Brain microvascular endothelial cell (primary cell): Measurements from ENCODE around the gene SPSB4.

Source experiments
- DNase-seq: peaks from one replicate; pipeline ENCODE4 v3.0.0-alpha.2; 2020
- H3K27ac ChIP-seq: fragments of 250-450 bp; sonication (Bioruptor Pico); 2 replicates; pipeline ENCODE4 v1.5.1; 2020; ENCODE audit warnings: mild to moderate bottlenecking, moderate library complexity
- H3K27me3 ChIP-seq: fragments of 250-450 bp; sonication (Bioruptor Pico); replicated peaks from 2 replicates; pipeline ENCODE4 v1.5.1; 2020; ENCODE audit warnings: mild to moderate bottlenecking
- H3K36me3 ChIP-seq: fragments of 250-450 bp; sonication (Bioruptor Pico); replicated peaks from 2 replicates; pipeline ENCODE4 v1.5.1; 2020; ENCODE audit warnings: mild to moderate bottlenecking
- H3K4me3 ChIP-seq: 2 replicates; pipeline ENCODE4 v1.5.1; 2011; ENCODE audit warnings: low read depth, mild to moderate bottlenecking, control low read depth, low read length, moderate library complexity
- in situ Hi-C: cut with HindIII; loops from 2 replicates; pipeline ENCODE4 v1.10.0; 2017; ENCODE audit warnings: low sequenced_read_pairs, low pct_ligation_motif_present
- TF ChIP-seq, protein P1 (sequence below): IDR thresholded peaks from 2 replicates; pipeline ENCODE4 v1.5.1; 2011; ENCODE audit warnings: low read depth, mild to moderate bottlenecking, moderate library complexity, low read length, control low read depth, inconsistent platforms; ENCODE audit errors: missing control alignments

The SPSB4 gene

GRCh38 chr3:141150081-141150830 lies 99.1 kb downstream of the SPSB4 start:
- TF ChIP-seq, protein P1, sequence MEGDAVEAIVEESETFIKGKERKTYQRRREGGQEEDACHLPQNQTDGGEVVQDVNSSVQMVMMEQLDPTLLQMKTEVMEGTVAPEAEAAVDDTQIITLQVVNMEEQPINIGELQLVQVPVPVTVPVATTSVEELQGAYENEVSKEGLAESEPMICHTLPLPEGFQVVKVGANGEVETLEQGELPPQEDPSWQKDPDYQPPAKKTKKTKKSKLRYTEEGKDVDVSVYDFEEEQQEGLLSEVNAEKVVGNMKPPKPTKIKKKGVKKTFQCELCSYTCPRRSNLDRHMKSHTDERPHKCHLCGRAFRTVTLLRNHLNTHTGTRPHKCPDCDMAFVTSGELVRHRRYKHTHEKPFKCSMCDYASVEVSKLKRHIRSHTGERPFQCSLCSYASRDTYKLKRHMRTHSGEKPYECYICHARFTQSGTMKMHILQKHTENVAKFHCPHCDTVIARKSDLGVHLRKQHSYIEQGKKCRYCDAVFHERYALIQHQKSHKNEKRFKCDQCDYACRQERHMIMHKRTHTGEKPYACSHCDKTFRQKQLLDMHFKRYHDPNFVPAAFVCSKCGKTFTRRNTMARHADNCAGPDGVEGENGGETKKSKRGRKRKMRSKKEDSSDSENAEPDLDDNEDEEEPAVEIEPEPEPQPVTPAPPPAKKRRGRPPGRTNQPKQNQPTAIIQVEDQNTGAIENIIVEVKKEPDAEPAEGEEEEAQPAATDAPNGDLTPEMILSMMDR, result no peak
- H3K27me3 ChIP-seq, result no peaks in the 10 kb centered on the region
- H3K4me3 ChIP-seq, result no peak overlapping the region
- no peak for DNase-seq
- no peak overlapping the region for H3K27ac ChIP-seq
- in situ Hi-C loops, result no loop called here
- H3K36me3 ChIP-seq, result no peaks in the 10 kb centered on the region

GRCh38 chr3:141150931-141151330 lies 99.8 kb downstream of the SPSB4 start:
- no peaks in the 10 kb centered on the region for H3K27me3 ChIP-seq
- no peaks in the 10 kb centered on the region for H3K36me3 ChIP-seq
- DNase-seq, result no peak
- H3K27ac ChIP-seq, result no peak overlapping the region
- in situ Hi-C loops, result no loop called here
- H3K4me3 ChIP-seq, result no peak overlapping the region
- TF ChIP-seq, protein P1, result no peak

DNA sequence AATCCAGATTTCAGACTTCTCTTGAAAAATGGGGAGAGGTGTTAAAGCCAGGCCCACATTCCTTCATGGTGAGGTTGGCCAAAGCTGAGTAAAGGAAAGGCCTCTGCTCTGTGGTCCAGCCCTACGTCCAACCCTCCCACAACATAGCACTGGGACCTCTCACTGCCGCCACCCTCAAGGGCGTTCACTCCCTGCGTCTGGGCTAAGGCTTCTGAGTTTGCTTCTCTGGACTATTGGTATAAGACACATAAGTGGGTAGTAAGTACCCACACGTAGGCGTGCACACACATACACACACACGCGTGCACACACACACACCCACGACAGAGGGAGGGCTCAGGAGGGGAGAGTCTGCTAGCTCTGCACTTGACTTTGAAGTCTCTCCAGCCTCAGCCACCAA lies 100.3 kb downstream of the SPSB4 start:
- Histone ChIP-seq H3K27ac (no peak overlapping the region), H3K27me3 (no peaks in the 10 kb centered on the region), H3K36me3 (no peaks in the 10 kb centered on the region), H3K4me3 (no peak overlapping the region)
- no peak for DNase-seq
- in situ Hi-C loops, result no loop called here
- TF ChIP-seq, protein P1, result no peak

DNA sequence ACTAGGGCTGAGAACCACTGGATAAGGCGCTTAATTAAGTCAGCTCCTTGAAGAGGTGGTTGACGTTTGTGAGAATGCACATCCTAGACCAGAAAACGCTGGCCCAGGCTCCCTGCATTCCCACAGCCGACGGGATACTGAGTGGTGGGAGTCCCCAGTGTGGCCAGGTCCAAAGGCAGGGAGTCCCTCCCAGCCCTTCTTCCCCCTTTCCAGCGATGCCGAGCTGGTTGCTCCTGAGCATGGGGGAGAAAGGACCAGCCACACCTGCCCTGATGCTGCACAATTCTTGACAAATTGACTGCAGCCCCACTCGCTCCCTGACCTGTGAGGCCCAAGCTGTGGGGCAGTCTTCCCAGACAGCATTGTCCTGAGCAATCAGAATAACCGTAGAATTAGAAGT lies 101.0 kb downstream of the SPSB4 start:
- Histone ChIP-seq H3K36me3 (no peaks in the 10 kb centered on the region), H3K27ac (no peak overlapping the region), H3K4me3 (no peak overlapping the region), H3K27me3 (no peaks in the 10 kb centered on the region)
- TF ChIP-seq, protein P1, result no peak
- in situ Hi-C loops, result no loop called here
- DNase-seq, result no peak

- Histone ChIP-seq H3K27ac (no peak overlapping the region), H3K27me3 (no peaks in the 10 kb centered on the region), H3K36me3 (no peaks in the 10 kb centered on the region), H3K4me3 (no peak overlapping the region)
- in situ Hi-C loops, result no loop called here
- TF ChIP-seq, protein P1, result no peak
- no peak for DNase-seq
These were observed 101.9 kb downstream of the SPSB4 start for GRCh38 chr3:141152801-141153678.

- no peak for DNase-seq
- in situ Hi-C loops, result no loop called here
- no peaks in the 10 kb centered on the region for H3K36me3 ChIP-seq
- no peaks in the 10 kb centered on the region for H3K27me3 ChIP-seq
- no peak overlapping the region for H3K27ac ChIP-seq
- TF ChIP-seq, protein P1, result no peak
- no peak overlapping the region for H3K4me3 ChIP-seq
These were observed 102.5 kb downstream of the SPSB4 start for GRCh38 chr3:141153679-141153966.
